DOHH2 (cell line): Measurements from ENCODE around the gene ZNF391.

ENCODE experiments used
- H3F3A ChIP-seq: fragments of 200-600 bp; sonication (generic), shearing (Covaris generic); 2 replicates; pipeline ENCODE4 v1.6.0; 2016; ENCODE audit warnings: antibody characterized with exemption, mild to moderate bottlenecking; ENCODE audit not compliant: control insufficient read depth, insufficient read depth
- H3K27ac ChIP-seq: fragments of 200-600 bp; sonication (generic); 2 replicates; pipeline ENCODE4 v1.5.1; 2014; ENCODE audit warnings: low read depth, mild to moderate bottlenecking, low read length, moderate library complexity
- H3K27me3 ChIP-seq: fragments of 200-600 bp; sonication (generic); 2 replicates; pipeline ENCODE4 v1.6.1; 2014; ENCODE audit warnings: mild to moderate bottlenecking, low read length, mixed read lengths; ENCODE audit not compliant: control insufficient read depth
- H3K36me3 ChIP-seq: fragments of 200-600 bp; sonication (generic); 2 replicates; pipeline ENCODE4 v1.6.1; 2014; ENCODE audit warnings: mild to moderate bottlenecking, low read length, moderate library complexity, mixed read lengths; ENCODE audit not compliant: control insufficient read depth
- H3K4me1 ChIP-seq: fragments of 200-600 bp; sonication (generic); 2 replicates; pipeline ENCODE4 v1.6.1; 2014; ENCODE audit warnings: mild to moderate bottlenecking, low read length, mixed read lengths; ENCODE audit not compliant: control insufficient read depth
- H3K4me2 ChIP-seq: fragments of 200-600 bp; sonication (generic); 2 replicates; pipeline ENCODE4 v1.6.0; 2014; ENCODE audit warnings: mild to moderate bottlenecking, low read length, moderate library complexity
- H3K4me3 ChIP-seq: fragments of 200-600 bp; sonication (generic); 2 replicates; pipeline ENCODE4 v1.5.1; 2014; ENCODE audit warnings: mild to moderate bottlenecking, low read length, mixed read lengths
- H3K79me2 ChIP-seq: fragments of 200-600 bp; sonication (generic); 2 replicates; pipeline ENCODE4 v1.6.1; 2014; ENCODE audit warnings: mild to moderate bottlenecking, low read length, mixed read lengths; ENCODE audit not compliant: control insufficient read depth
- H3K9me2 ChIP-seq: fragments of 200-600 bp; sonication (generic); replicated peaks from 2 replicates; pipeline ENCODE4 v1.6.1; 2014; ENCODE audit warnings: mild to moderate bottlenecking, low read length, mixed read lengths; ENCODE audit not compliant: control insufficient read depth
- H3K9me3 ChIP-seq: fragments of 200-600 bp; sonication (generic); 2 replicates; pipeline ENCODE4 v1.6.1; 2014; ENCODE audit warnings: antibody characterized with exemption, low read length, mixed read lengths; ENCODE audit not compliant: control insufficient read depth, insufficient read depth
- H4K20me1 ChIP-seq: fragments of 200-600 bp; sonication (generic); 2 replicates; pipeline ENCODE4 v1.6.0; 2014; ENCODE audit warnings: low read depth, mild to moderate bottlenecking, antibody characterized with exemption, low read length, moderate library complexity; ENCODE audit not compliant: control insufficient read depth, insufficient read depth
- EZH2phosphoT487 ChIP-seq: fragments of 200-600 bp; sonication (generic); IDR thresholded peaks from 2 replicates; pipeline ENCODE4 v1.6.1; 2017; ENCODE audit warnings: borderline replicate concordance, mild to moderate bottlenecking, antibody characterized with exemption, low read length, moderate library complexity, mixed read lengths
- TF ChIP-seq, protein P1 (sequence below): fragments of 200-600 bp; sonication (generic); IDR thresholded peaks from one replicate; pipeline ENCODE4 v1.5.1; 2014; ENCODE audit warnings: antibody characterized with exemption, mild to moderate bottlenecking, low read depth, low read length; ENCODE audit not compliant: poor library complexity, severe bottlenecking

Gene ZNF391

DNA sequence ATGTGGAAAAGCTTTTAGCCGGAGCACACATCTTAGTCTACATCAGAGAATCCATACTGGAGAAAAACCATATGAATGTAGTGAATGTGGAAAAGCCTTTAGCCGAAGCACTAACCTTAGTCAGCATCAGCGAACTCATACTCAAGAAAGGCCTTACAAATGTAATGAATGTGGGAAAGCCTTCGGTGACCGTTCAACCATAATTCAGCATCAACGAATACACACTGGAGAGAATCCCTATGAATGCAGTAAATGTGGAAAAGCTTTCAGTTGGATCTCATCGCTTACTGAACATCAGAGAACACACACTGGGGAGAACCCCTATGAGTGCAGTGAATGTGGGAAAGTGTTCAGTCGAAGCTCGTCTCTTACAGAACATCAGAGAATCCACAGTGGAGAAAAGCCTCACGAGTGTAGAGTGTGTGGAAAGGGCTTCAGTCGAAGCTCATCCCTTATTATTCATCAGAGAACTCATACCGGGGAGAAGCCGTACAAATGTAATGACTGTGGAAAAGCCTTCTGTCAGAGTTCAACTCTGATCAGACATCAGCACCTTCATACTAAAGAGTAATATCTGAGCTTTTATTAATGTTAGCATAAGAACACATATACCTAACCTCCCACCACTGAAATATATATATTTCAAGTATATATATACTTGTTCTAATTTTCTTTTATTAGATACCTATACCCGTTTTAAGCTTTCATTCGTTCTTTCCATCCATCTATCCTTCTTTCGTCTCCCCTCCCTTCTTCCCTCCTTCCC is 12.5 kb downstream of the ZNF391 start:
- Histone ChIP-seq H4K20me1 (no peaks in the 10 kb centered on the region), H3K9me3 (peaks cover 10% of the 10 kb centered on the region; the same call in 1 of the 2 replicates), H3F3A (no peaks in the 10 kb centered on the region), H3K9me2 (no peaks in the 10 kb centered on the region), H3K79me2 (no peaks in the 10 kb centered on the region), H3K4me1 (no peaks in the 10 kb centered on the region), H3K4me2 (no peak overlapping the region), H3K4me3 (no peak overlapping the region), H3K27me3 (no peaks in the 10 kb centered on the region), H3K27ac (no peak overlapping the region), H3K36me3 (peaks cover 11% of the 10 kb centered on the region)
- TF ChIP-seq EZH2phosphoT487, result no peak
- TF ChIP-seq, protein P1, sequence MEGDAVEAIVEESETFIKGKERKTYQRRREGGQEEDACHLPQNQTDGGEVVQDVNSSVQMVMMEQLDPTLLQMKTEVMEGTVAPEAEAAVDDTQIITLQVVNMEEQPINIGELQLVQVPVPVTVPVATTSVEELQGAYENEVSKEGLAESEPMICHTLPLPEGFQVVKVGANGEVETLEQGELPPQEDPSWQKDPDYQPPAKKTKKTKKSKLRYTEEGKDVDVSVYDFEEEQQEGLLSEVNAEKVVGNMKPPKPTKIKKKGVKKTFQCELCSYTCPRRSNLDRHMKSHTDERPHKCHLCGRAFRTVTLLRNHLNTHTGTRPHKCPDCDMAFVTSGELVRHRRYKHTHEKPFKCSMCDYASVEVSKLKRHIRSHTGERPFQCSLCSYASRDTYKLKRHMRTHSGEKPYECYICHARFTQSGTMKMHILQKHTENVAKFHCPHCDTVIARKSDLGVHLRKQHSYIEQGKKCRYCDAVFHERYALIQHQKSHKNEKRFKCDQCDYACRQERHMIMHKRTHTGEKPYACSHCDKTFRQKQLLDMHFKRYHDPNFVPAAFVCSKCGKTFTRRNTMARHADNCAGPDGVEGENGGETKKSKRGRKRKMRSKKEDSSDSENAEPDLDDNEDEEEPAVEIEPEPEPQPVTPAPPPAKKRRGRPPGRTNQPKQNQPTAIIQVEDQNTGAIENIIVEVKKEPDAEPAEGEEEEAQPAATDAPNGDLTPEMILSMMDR, result no peak

DNA sequence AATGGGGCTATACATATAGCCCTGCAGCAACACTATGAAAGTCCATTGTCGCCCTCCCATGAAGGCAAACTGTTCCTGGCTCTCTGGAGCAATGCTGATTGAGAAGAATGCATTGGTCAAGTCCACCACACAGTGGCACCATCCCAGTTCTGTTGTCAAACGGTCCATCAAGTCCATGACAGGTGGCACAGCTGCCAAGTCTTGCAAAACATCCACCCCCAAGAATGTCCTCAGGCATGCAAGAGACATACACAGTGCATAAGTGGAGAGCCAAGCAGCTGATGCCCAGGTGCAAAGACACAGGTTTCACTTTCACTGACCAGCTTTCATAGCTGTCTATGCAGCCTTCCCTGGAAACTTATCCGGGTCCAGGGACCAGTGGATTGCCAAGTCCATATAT is 17.5 kb downstream of the ZNF391 start:
- Histone ChIP-seq H3K36me3 (peaks cover under 1% of the 10 kb centered on the region; the same call in 1 of the 2 replicates), H3K9me2 (no peaks in the 10 kb centered on the region), H3K27ac (no peak overlapping the region), H3K9me3 (peaks cover 4% of the 10 kb centered on the region; the same call in 1 of the 2 replicates), H4K20me1 (no peaks in the 10 kb centered on the region), H3K4me1 (no peaks in the 10 kb centered on the region), H3K4me3 (no peak overlapping the region), H3K79me2 (no peaks in the 10 kb centered on the region), H3K4me2 (no peak overlapping the region), H3F3A (no peaks in the 10 kb centered on the region), H3K27me3 (no peaks in the 10 kb centered on the region)
- TF ChIP-seq EZH2phosphoT487, result no peak
- TF ChIP-seq, protein P1, result no peak

DNA sequence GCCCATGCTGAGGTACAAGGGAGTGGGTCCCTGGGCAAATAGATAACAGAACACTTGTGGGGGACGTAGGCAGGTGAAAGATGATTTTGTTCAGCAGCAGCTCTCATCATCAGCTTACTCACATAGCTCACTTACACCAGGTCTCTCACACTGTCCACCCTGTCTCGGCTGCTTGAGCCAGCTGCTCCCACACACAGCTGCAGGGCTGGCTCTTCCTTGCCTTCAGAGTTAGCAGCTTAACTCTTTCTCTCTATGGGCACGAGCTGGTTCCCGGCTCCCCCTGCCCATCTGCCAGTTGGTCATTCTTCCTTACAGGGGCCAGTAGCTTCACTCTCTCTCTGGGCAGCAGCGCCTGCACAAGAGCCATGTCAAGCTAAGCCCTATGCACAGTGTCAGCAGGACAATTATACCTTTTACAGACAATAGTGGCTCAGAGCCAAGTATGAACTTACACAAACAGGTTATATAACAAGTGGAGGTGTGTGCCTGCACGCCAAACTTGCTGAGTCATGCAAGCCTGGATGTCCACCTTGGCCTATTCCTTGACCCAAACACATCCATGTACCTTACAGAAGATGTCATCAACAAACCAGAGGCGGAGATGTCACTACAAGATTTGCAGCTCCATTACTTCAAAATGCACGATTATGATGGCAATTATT is 18.7 kb downstream of the ZNF391 start:
- Histone ChIP-seq H4K20me1 (no peaks in the 10 kb centered on the region), H3K9me2 (no peaks in the 10 kb centered on the region), H3K79me2 (no peaks in the 10 kb centered on the region), H3K4me2 (no peak overlapping the region), H3K27ac (no peak overlapping the region), H3F3A (no peaks in the 10 kb centered on the region), H3K9me3 (no peaks in the 10 kb centered on the region), H3K4me3 (no peak overlapping the region), H3K4me1 (no peaks in the 10 kb centered on the region), H3K36me3 (no peaks in the 10 kb centered on the region), H3K27me3 (no peaks in the 10 kb centered on the region)
- no peak for TF ChIP-seq EZH2phosphoT487
- TF ChIP-seq, protein P1, result no peak
